HepG2 (cell line): Measurements from ENCODE around the gene HKDC1. TPM values are rescaled to one million over a fixed set of nuclear protein-coding genes. Genes with fewer than 3 reads are reported as not detected.

ENCODE experiments used
- ATAC-seq: fragments of 200-7000 bp; cut with Tn5 transposase; 3 replicates; pipeline ENCODE4 v1.9.1; 2020; ENCODE audit warnings: mild to moderate bottlenecking, moderate library complexity
- BruUV-seq: library from RNA; stranded (reverse); fragments of 400-500 nt; replicated peaks from 2 replicates; lab custom pipeline; 2021; lab: Mats Ljungman, UMichigan
- CTCF ChIA-PET: fragments of 300-600 bp; formaldehyde crosslinking; extraction: SDS; loops from one replicate; lab custom pipeline; 2021; ENCODE audit warnings: low total read pairs, inconsistent platforms, low intra/inter-chr PET ratio; lab: Yijun Ruan, JAX
- POLR2A ChIA-PET: fragments of 350-600 bp; sonication (Branson Sonifier 250); formaldehyde crosslinking; loops from one replicate; lab custom pipeline; 2020; ENCODE audit warnings: antibody characterized with exemption, inconsistent platforms; lab: Yijun Ruan, JAX
- DNase-seq: peaks from one replicate; pipeline ENCODE4 v3.0.0-alpha.2; 2015; ENCODE audit warnings: low spot score
- FAIRE-seq: peaks from 3 replicates; lab custom pipeline; 2011; peaks lifted over from hg19 to GRCh38; lab: Jason Lieb, UNC
- H2AFZ ChIP-seq: one replicate; pipeline ENCODE4 v1.6.1; 2011; ENCODE audit warnings: low read length, inconsistent platforms
- H3K27ac ChIP-seq: fragments of 300-600 bp; 3 replicates; pipeline ENCODE4 v1.8.0; 2011; ENCODE audit warnings: mixed run types, mild to moderate bottlenecking, mixed read lengths, low read length, inconsistent platforms; ENCODE audit not compliant: insufficient read depth; ENCODE audit errors: extremely low read length
- H3K27me3 ChIP-seq, 2 experiments: fragments of 200-600 bp in 1 of 2; 2 replicates in 1 of 2; 3 replicates in 1 of 2; pipeline versions ENCODE4 v1.6.0 to v1.8.0; 2011; ENCODE audit warnings: low read length in 2 of 2, mild to moderate bottlenecking in 2 of 2, moderate library complexity in 2 of 2, inconsistent platforms in 1 of 2; ENCODE audit not compliant: insufficient read depth in 2 of 2, control insufficient read depth in 1 of 2
- H3K36me3 ChIP-seq, 2 experiments: fragments of 200-600 bp in 1 of 2; replicated peaks in 1 of 2; 2 replicates in 1 of 2; 3 replicates in 1 of 2; pipeline versions ENCODE4 v1.5.1 to v1.8.0; 2011; ENCODE audit warnings: low read length in 2 of 2, inconsistent platforms in 1 of 2; ENCODE audit not compliant: insufficient read depth in 2 of 2, control insufficient read depth in 1 of 2
- H3K4me1 ChIP-seq: 2 replicates; pipeline ENCODE4 v1.5.1; 2012; ENCODE audit warnings: low read length, inconsistent platforms; ENCODE audit not compliant: insufficient read depth
- H3K4me2 ChIP-seq: 2 replicates; pipeline ENCODE4 v1.6.0; 2011; ENCODE audit warnings: low read depth, low read length, inconsistent platforms
- H3K4me3 ChIP-seq, 3 experiments: fragments of 200-600 bp in 1 of 3; sonication (generic), shearing (Covaris generic) in 1 of 3; replicated peaks in 1 of 3; 2 replicates each; pipeline ENCODE4 v1.5.1; 2011 to 2016; ENCODE audit warnings: low read length in 3 of 3, inconsistent platforms in 2 of 3, low read depth in 2 of 3, mild to moderate bottlenecking in 2 of 3, control low read depth in 1 of 3, mixed read lengths in 1 of 3; ENCODE audit not compliant: insufficient read depth in 1 of 3
- H3K79me2 ChIP-seq: one replicate; pipeline ENCODE4 v1.6.1; 2011; ENCODE audit warnings: low read length, inconsistent platforms; ENCODE audit not compliant: insufficient read depth
- H3K9ac ChIP-seq: 2 replicates; pipeline ENCODE4 v1.6.0; 2011; ENCODE audit warnings: mild to moderate bottlenecking, low read depth, low read length, inconsistent platforms; ENCODE audit not compliant: insufficient read depth
- H3K9me3 ChIP-seq: 2 replicates; pipeline ENCODE4 v1.5.1; 2012; ENCODE audit warnings: mild to moderate bottlenecking, low read length
- H4K20me1 ChIP-seq: 2 replicates; pipeline ENCODE4 v1.6.0; 2011; ENCODE audit warnings: inconsistent platforms, mild to moderate bottlenecking, low read length, moderate library complexity; ENCODE audit not compliant: insufficient read depth
- FOXK2 ChIP-seq: fragments of 450-650 bp; IDR thresholded peaks from 2 replicates; pipeline ENCODE4 v1.6.1; 2016
- GFI1 ChIP-seq: sonication (generic); formaldehyde crosslinking; IDR thresholded peaks from 2 replicates; pipeline ENCODE4 v1.5.0; 2020; ENCODE audit warnings: missing genetic modification reagents, mild to moderate bottlenecking, borderline replicate concordance
- JARID2 ChIP-seq: sonication (generic); formaldehyde crosslinking; IDR thresholded peaks from 2 replicates; pipeline ENCODE4 v1.8.1; 2023; ENCODE audit warnings: missing genetic modification reagents, inconsistent platforms; ENCODE audit not compliant: insufficient replicate concordance
- MNT ChIP-seq: fragments of 450-650 bp; IDR thresholded peaks from 2 replicates; pipeline ENCODE4 v1.6.1; 2016
- SNRNP70 ChIP-seq: fragments of 200-400 bp; formaldehyde crosslinking; IDR thresholded peaks from 2 replicates; pipeline ENCODE4 v1.6.1; 2017; ENCODE audit warnings: mild to moderate bottlenecking, low read depth, low read length, moderate library complexity
- ZFY ChIP-seq: sonication (generic); formaldehyde crosslinking; IDR thresholded peaks from 2 replicates; pipeline ENCODE4 v1.4.0; 2020; ENCODE audit warnings: missing genetic modification reagents
- ZNF263 ChIP-seq: sonication (generic); formaldehyde crosslinking; IDR thresholded peaks from 2 replicates; pipeline ENCODE4 v1.4.0; 2020; ENCODE audit warnings: missing genetic modification reagents
- ZNF382 ChIP-seq: sonication (generic); formaldehyde crosslinking; IDR thresholded peaks from 2 replicates; pipeline ENCODE4 v1.5.0; 2020; ENCODE audit warnings: missing genetic modification reagents, mild to moderate bottlenecking, borderline replicate concordance
- ZNF407 ChIP-seq: sonication (generic); formaldehyde crosslinking; IDR thresholded peaks from one replicate; pipeline ENCODE4 v1.5.1; 2020; ENCODE audit warnings: mild to moderate bottlenecking, missing genetic modification reagents; ENCODE audit errors: not compliant biosample characterization
- WGBS: methylation state at CpG from one replicate; pipeline ENCODE4 v1.1.6; 2017; ENCODE audit warnings: low lambda C conversion rate; 5-methylcytosine and 5-hydroxymethylcytosine counted together
- in situ Hi-C: cut with HindIII; loops from 2 replicates; pipeline ENCODE4 v1.10.0; 2017; ENCODE audit warnings: low pct_unique_long_range_greater_than_20kb; ENCODE audit not compliant: extremely low pct_ligation_motif_present
- intact Hi-C: fragments of 100-400 bp; cut with micrococcal nuclease; formaldehyde crosslinking; loops from one replicate; pipeline ENCODE4 v1.10.0; 2022; ENCODE audit not compliant: unreplicated experiment
- polyA plus RNA-seq, 8 experiments: library from polyadenylated mRNA; depleted of rRNA in 3 of 8; stranded (reverse) in 7 of 8; unstranded in 1 of 8; fragments of >200 nt; fragmentation: Illumina TruSeq in 4 of 8; extraction: Trizol in 4 of 8; gene quantifications; 2 replicates each; pipeline versions ENCODE4 v1.2.1 to v1.2.3, GENCODE V29; 2011 to 2016; ENCODE audit warnings: low read depth in 4 of 8, missing spikeins in 1 of 8, mixed read lengths in 1 of 8; ENCODE audit not compliant: insufficient read depth in 1 of 8
- total RNA-seq, 5 experiments: library from RNA; depleted of rRNA; stranded (reverse); fragments of >200 nt; fragmentation: Illumina TruSeq; extraction: Trizol; gene quantifications; 2 replicates each; pipeline ENCODE4 v1.2.3, GENCODE V29; 2016; ENCODE audit warnings: low read depth in 1 of 5
- TF ChIP-seq, protein P1 (sequence below): sonication (generic); formaldehyde crosslinking; IDR thresholded peaks from 2 replicates; pipeline ENCODE4 v1.5.1; 2020; ENCODE audit warnings: mild to moderate bottlenecking, missing genetic modification reagents, moderate library complexity

Gene HKDC1
- total and polyA plus RNA-seq, 2 of the 13 experiments (the other 11 are each of a cell fraction or from before 2014, with no cell fraction given), result 8.1 to 12.4 TPM

- BruUV-seq, result no TSS peak
- TF ChIP-seq JARID2 (CRISPR knock-in tag) (no peak), ZNF382 (CRISPR knock-in tag) (no peak), FOXK2 (no peak), SNRNP70 (no peak), ZFY (CRISPR knock-in tag) (no peak), MNT (peak; percentile 75), ZNF263 (CRISPR knock-in tag) (peak; percentile 80), ZNF407 (no peak), GFI1 (CRISPR knock-in tag) (peak; percentile 11; the same call in 1 of the 2 replicates)
- TF ChIP-seq, protein P1, sequence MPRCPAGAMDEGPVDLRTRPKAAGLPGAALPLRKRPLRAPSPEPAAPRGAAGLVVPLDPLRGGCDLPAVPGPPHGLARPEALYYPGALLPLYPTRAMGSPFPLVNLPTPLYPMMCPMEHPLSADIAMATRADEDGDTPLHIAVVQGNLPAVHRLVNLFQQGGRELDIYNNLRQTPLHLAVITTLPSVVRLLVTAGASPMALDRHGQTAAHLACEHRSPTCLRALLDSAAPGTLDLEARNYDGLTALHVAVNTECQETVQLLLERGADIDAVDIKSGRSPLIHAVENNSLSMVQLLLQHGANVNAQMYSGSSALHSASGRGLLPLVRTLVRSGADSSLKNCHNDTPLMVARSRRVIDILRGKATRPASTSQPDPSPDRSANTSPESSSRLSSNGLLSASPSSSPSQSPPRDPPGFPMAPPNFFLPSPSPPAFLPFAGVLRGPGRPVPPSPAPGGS (CRISPR knock-in tag), result no peak
Observed at GRCh38 chr10:69222157-69223027, 2.3 kb downstream of the HKDC1 start.

More at GRCh38 chr10:69222157-69223027, 2.3 kb downstream of the HKDC1 start:
- ChIA-PET CTCF (interaction anchor here (1.2 kb wide), 1 partner anchor 15 kb away, joined by 4 read pairs; no protein-coding TSS in a partner anchor), POLR2A (interaction anchor here (1.0 kb wide), 1 partner anchor 81 kb away, joined by 3 read pairs; no protein-coding TSS in a partner anchor)
- Histone ChIP-seq H3K4me3 (peak overlapping the region; percentile 51 to 71 (median 57)), H3K4me1 (peaks cover 54% of the 10 kb centered on the region), H3K36me3 (no peaks in the 10 kb centered on the region; a peak in 1 of 5 replicates), H4K20me1 (no peaks in the 10 kb centered on the region), H3K27me3 (no peaks in the 10 kb centered on the region; a peak in 1 of 5 replicates), H3K79me2 (peaks cover 3% of the 10 kb centered on the region), H3K4me2 (peak overlapping the region; percentile 86), H2AFZ (peak overlapping the region; percentile 75), H3K9me3 (no peaks in the 10 kb centered on the region), H3K27ac (peak overlapping the region; percentile 77), H3K9ac (peak overlapping the region; percentile 60)
- in situ Hi-C loops (no loop called here), intact Hi-C loops (no loop called here)
- FAIRE-seq (peak; percentile 21), ATAC-seq (peak; percentile 69), DNase-seq (peak; percentile 62)
- 9% methylated on average over 9 of the region's 11 CpGs for WGBS
